Lower lobe of right lung (tissue), 2 donors: ENCODE results near the gene KCP. TPM values are rescaled to one million over a fixed set of nuclear protein-coding genes. Genes with fewer than 3 reads are reported as not detected.

Experiments used
- ATAC-seq, 2 donors: fragments of 200-7000 bp; cut with Tn5 transposase; one replicate each; pipeline ENCODE4 v1.9.1; 2020 to 2022; ENCODE audit warnings: mild to moderate bottlenecking in 2 of 2, moderate library complexity in 2 of 2
- DNase-seq: peaks from one replicate; pipeline ENCODE4 v3.0.0-alpha.2; 2020
- H3K27ac ChIP-seq: fragments of 200-600 bp; one replicate; pipeline ENCODE4 v1.8.0; 2022
- H3K27me3 ChIP-seq: fragments of 200-600 bp; one replicate; pipeline ENCODE4 v1.8.0; 2022; ENCODE audit warnings: low read depth
- H3K36me3 ChIP-seq: fragments of 200-600 bp; one replicate; pipeline ENCODE4 v1.8.0; 2022; ENCODE audit warnings: mild to moderate bottlenecking
- H3K4me1 ChIP-seq: fragments of 200-600 bp; one replicate; pipeline ENCODE4 v1.8.0; 2022
- H3K4me3 ChIP-seq: fragments of 200-600 bp; one replicate; pipeline ENCODE4 v1.8.0; 2022; ENCODE audit warnings: mild to moderate bottlenecking
- H3K9me3 ChIP-seq: fragments of 200-600 bp; one replicate; pipeline ENCODE4 v1.8.0; 2022
- CTCF ChIP-seq: fragments of 200-600 bp; IDR thresholded peaks from one replicate; pipeline ENCODE4 v1.8.0; 2022; ENCODE audit warnings: antibody characterized with exemption, mild to moderate bottlenecking
- intact Hi-C: fragments of 100-400 bp; cut with DNase I; formaldehyde crosslinking; loops from one replicate; pipeline ENCODE4 v1.11.0; 2022
- total RNA-seq: library from RNA; stranded (reverse); fragmentation: NEBNext Ultra II Directional; extraction: Animal tissue kit (Norgen Biotek cat#: 25700); gene quantifications from one replicate; pipeline ENCODE4 v1.2.1, GENCODE V29; 2021
- donor health status: DM: no; HTN: yes; CAD: no; lungs with severe emphysema.

Gene KCP
- total RNA-seq, 1 donor from 2014 or later = 1.3 TPM

GRCh38 chr7:128832880-128833147 lies 77.7 kb downstream of the KCP start:
- Histone ChIP-seq H3K27ac (peak overlapping the region; percentile 46), H3K27me3 (peaks cover 49% of the 10 kb centered on the region), H3K9me3 (no peaks in the 10 kb centered on the region), H3K4me1 (peaks cover 46% of the 10 kb centered on the region), H3K4me3 (peak overlapping the region; percentile 50), H3K36me3 (no peaks in the 10 kb centered on the region)
- ATAC-seq (no peak), DNase-seq (no peak)
- intact Hi-C loops = no loop called here
- TF ChIP-seq CTCF = no peak

GRCh38 chr7:128831994-128832879 lies 78.3 kb downstream of the KCP start:
- ATAC-seq (no peak), DNase-seq (no peak)
- Histone ChIP-seq H3K36me3 (no peaks in the 10 kb centered on the region), H3K27me3 (peaks cover 53% of the 10 kb centered on the region), H3K4me3 (peak overlapping the region; percentile 50), H3K4me1 (peaks cover 46% of the 10 kb centered on the region), H3K27ac (peak overlapping the region; percentile 46), H3K9me3 (no peaks in the 10 kb centered on the region)
- intact Hi-C loops = no loop called here
- TF ChIP-seq CTCF = no peak

GRCh38 chr7:128831178-128831993 lies 79.1 kb downstream of the KCP start:
- peak; percentile 7 to 11 for ATAC-seq
- H3K27ac ChIP-seq = peak overlapping the region; percentile 19
- no peak for DNase-seq

GRCh38 chr7:128830231-128831177 lies 80.0 kb downstream of the KCP start, which contains the start of gene FLNC:
Gene FLNC, plus strand, starts transcription at chr7:128830406. Its CDS starts 232 bp downstream, at chr7:128830638.
- no peaks in the 10 kb centered on the region for H3K9me3 ChIP-seq
- H3K36me3 ChIP-seq = no peaks in the 10 kb centered on the region
- ATAC-seq = peak; percentile 64 to 71
- peaks cover 57% of the 10 kb centered on the region for H3K27me3 ChIP-seq
- no peak for DNase-seq
- peaks cover 46% of the 10 kb centered on the region for H3K4me1 ChIP-seq
- H3K4me3 ChIP-seq = peak within 1 kb of the TSS; percentile 50
- H3K27ac ChIP-seq = peak within 1 kb of the TSS; percentile 24
- no peak for TF ChIP-seq CTCF
- intact Hi-C loops = no loop called here

More at GRCh38 chr7:128831178-128831993, 79.1 kb downstream of the KCP start:
- peaks cover 57% of the 10 kb centered on the region for H3K27me3 ChIP-seq
- H3K9me3 ChIP-seq = no peaks in the 10 kb centered on the region
- no peak for TF ChIP-seq CTCF
- intact Hi-C loops = no loop called here
- peak overlapping the region; percentile 50 for H3K4me3 ChIP-seq
- no peaks in the 10 kb centered on the region for H3K36me3 ChIP-seq
- peaks cover 46% of the 10 kb centered on the region for H3K4me1 ChIP-seq
